Vagina (tissue), 2 donors: Measurements from ENCODE around the gene FGG.

Experiments
- CTCF ChIP-seq, 3 experiments: fragments of 450-650 bp in 2 of 3; fragments of 200-600 bp in 1 of 3; sonication (generic) in 1 of 3; IDR thresholded peaks; one replicate each; pipeline ENCODE4 v1.5.1; 2017 to 2019; ENCODE audit warnings: antibody characterized with exemption in 3 of 3, mild to moderate bottlenecking in 2 of 3, moderate library complexity in 2 of 3
- POLR2A ChIP-seq, 2 donors: fragments of 450-650 bp; IDR thresholded peaks; one replicate each; pipeline ENCODE4 v1.6.1; 2017; ENCODE audit warnings: antibody characterized with exemption in 2 of 2, mild to moderate bottlenecking in 2 of 2, moderate library complexity in 2 of 2

- TF ChIP-seq POLR2A (IDR thresholded peaks at IDR 0.05) (no peak), CTCF (IDR thresholded peaks at IDR 0.05) (no peak)
Observed at GRCh38 chr4:154643493-154643892, 31.0 kb upstream of the FGG start.
